CD14-positive monocyte (primary cell): Measurements from ENCODE around the gene SNHG17. TPM values are rescaled to one million over a fixed set of nuclear protein-coding genes. Genes with fewer than 3 reads are reported as not detected.

ENCODE experiments used
- DNase-seq, 3 donors: peaks; one replicate each; pipeline ENCODE4 v3.0.0-alpha.2; 2011 to 2022
- H2AFZ ChIP-seq: 2 replicates; pipeline ENCODE4 v1.6.0; 2012; ENCODE audit warnings: mild to moderate bottlenecking, low read depth, low read length, inconsistent platforms; ENCODE audit not compliant: insufficient read depth, poor library complexity, severe bottlenecking
- H3K27ac ChIP-seq, 2 donors: 1 replicate in 1 of 2; 2 replicates in 1 of 2; pipeline ENCODE4 v1.5.1; 2012 to 2013; ENCODE audit warnings: low read length in 2 of 2, control low read depth in 1 of 2, inconsistent platforms in 1 of 2, low read depth in 1 of 2, mild to moderate bottlenecking in 1 of 2
- H3K27me3 ChIP-seq, 2 donors: one replicate each; pipeline versions ENCODE4 v1.6.0 to v1.6.1; 2011 to 2013; ENCODE audit warnings: low read length in 2 of 2; ENCODE audit not compliant: control insufficient read depth in 2 of 2, insufficient read depth in 2 of 2
- H3K36me3 ChIP-seq, 2 donors: replicated peaks in 1 of 2; 1 replicate in 1 of 2; 2 replicates in 1 of 2; pipeline versions ENCODE4 v1.5.1 to v1.6.1; 2012 to 2013; ENCODE audit warnings: low read length in 2 of 2, control low read depth in 1 of 2, inconsistent platforms in 1 of 2, mild to moderate bottlenecking in 1 of 2; ENCODE audit not compliant: insufficient read depth in 2 of 2, control insufficient read depth in 1 of 2
- H3K4me1 ChIP-seq, 2 donors: 1 replicate in 1 of 2; 2 replicates in 1 of 2; pipeline versions ENCODE4 v1.5.1 to v1.6.1; 2012 to 2013; ENCODE audit warnings: low read length in 2 of 2, control low read depth in 1 of 2, inconsistent platforms in 1 of 2, mild to moderate bottlenecking in 1 of 2, moderate library complexity in 1 of 2; ENCODE audit not compliant: insufficient read depth in 2 of 2, control insufficient read depth in 1 of 2
- H3K4me2 ChIP-seq: replicated peaks from 2 replicates; pipeline ENCODE3; 2012; ENCODE audit warnings: low read length, moderate library complexity, mild to moderate bottlenecking; ENCODE audit not compliant: poor library complexity, severe bottlenecking; ENCODE audit errors: extremely low read depth
- H3K4me3 ChIP-seq, 3 experiments: fragments of 200-600 bp in 1 of 3; sonication (generic) in 1 of 3; replicated peaks in 1 of 3; 1 replicate in 2 of 3; 2 replicates in 1 of 3; pipeline ENCODE4 v1.5.1; 2011 to 2013; ENCODE audit warnings: low read length in 3 of 3, mild to moderate bottlenecking in 3 of 3, control low read depth in 2 of 3, low read depth in 2 of 3, inconsistent platforms in 1 of 3, moderate library complexity in 1 of 3
- H3K79me2 ChIP-seq: 2 replicates; pipeline ENCODE4 v1.6.0; 2012; ENCODE audit warnings: mild to moderate bottlenecking, control low read depth, inconsistent platforms, low read length, moderate library complexity; ENCODE audit not compliant: insufficient read depth
- H3K9ac ChIP-seq: 2 replicates; pipeline ENCODE4 v1.6.0; 2017; ENCODE audit warnings: low read length, mild to moderate bottlenecking; ENCODE audit not compliant: insufficient read depth, poor library complexity, severe bottlenecking
- H3K9me3 ChIP-seq, 2 donors: replicated peaks in 1 of 2; 1 replicate in 1 of 2; 2 replicates in 1 of 2; pipeline versions ENCODE4 v1.5.1 to v1.6.1; 2012 to 2013; ENCODE audit warnings: low read length in 2 of 2, control low read depth in 1 of 2; ENCODE audit not compliant: control insufficient read depth in 1 of 2, insufficient read depth in 1 of 2
- H4K20me1 ChIP-seq: 2 replicates; pipeline ENCODE4 v1.6.0; 2012; ENCODE audit warnings: mild to moderate bottlenecking, low read length, control low read depth, moderate library complexity; ENCODE audit not compliant: insufficient read depth
- H3K27ac Mint-ChIP-seq, 7 donors: one replicate each; pipeline ENCODE4 v1.8.0; 2020; ENCODE audit warnings: mild to moderate bottlenecking in 7 of 7, mixed read lengths in 7 of 7, moderate library complexity in 6 of 7, inconsistent platforms in 2 of 7
- H3K27me3 Mint-ChIP-seq, 3 donors: one replicate each; pipeline ENCODE4 v1.8.0; 2021 to 2022; ENCODE audit warnings: low read depth in 3 of 3, mild to moderate bottlenecking in 3 of 3, mixed read lengths in 3 of 3, moderate library complexity in 3 of 3, inconsistent platforms in 1 of 3
- H3K36me3 Mint-ChIP-seq, 2 donors: one replicate each; pipeline ENCODE4 v1.8.0; 2020; ENCODE audit warnings: mixed read lengths in 2 of 2, inconsistent platforms in 1 of 2, mild to moderate bottlenecking in 1 of 2
- H3K4me1 Mint-ChIP-seq: one replicate; pipeline ENCODE4 v1.8.0; 2020; ENCODE audit warnings: mild to moderate bottlenecking, mixed read lengths
- H3K4me3 Mint-ChIP-seq, 2 donors: one replicate each; pipeline ENCODE4 v1.8.0; 2020; ENCODE audit warnings: mild to moderate bottlenecking in 2 of 2, mixed read lengths in 2 of 2, moderate library complexity in 1 of 2
- H3K9me3 Mint-ChIP-seq, 7 donors: one replicate each; pipeline ENCODE4 v1.8.0; 2020 to 2022; ENCODE audit warnings: mixed read lengths in 7 of 7, mild to moderate bottlenecking in 6 of 7, moderate library complexity in 6 of 7, inconsistent platforms in 2 of 7
- CTCF ChIP-seq: fragments of 200-600 bp; IDR thresholded peaks from one replicate; pipeline ENCODE4 v1.8.0; 2022; ENCODE audit warnings: antibody characterized with exemption, mild to moderate bottlenecking
- WGBS: methylation state at CpG from one replicate; pipeline ENCODE4 v1.1.5; 2013; ENCODE audit warnings: missing lambda C conversion rate; ENCODE audit not compliant: insufficient coverage; 5-methylcytosine and 5-hydroxymethylcytosine counted together
- intact Hi-C, 2 donors: fragments of 100-400 bp; cut with micrococcal nuclease; formaldehyde crosslinking; loops; one replicate each; pipeline versions ENCODE4 v1.15.0 to v1.15.1; 2023
- polyA plus RNA-seq, 3 donors: library from polyadenylated mRNA; depleted of rRNA in 1 of 3; unstranded in 2 of 3; stranded (reverse) in 1 of 3; fragments of 300-500 nt in 2 of 3; fragments of >200 nt in 1 of 3; fragmentation: Illumina TruSeq in 2 of 3; gene quantifications; 1 replicate in 2 of 3; 2 replicates in 1 of 3; pipeline ENCODE4 v1.2.3, GENCODE V29; 2012 to 2021

SNHG17 gene
- polyA plus RNA-seq, 3 donors, result 10.1 to 32.4 (median 29.2) TPM

DNA sequence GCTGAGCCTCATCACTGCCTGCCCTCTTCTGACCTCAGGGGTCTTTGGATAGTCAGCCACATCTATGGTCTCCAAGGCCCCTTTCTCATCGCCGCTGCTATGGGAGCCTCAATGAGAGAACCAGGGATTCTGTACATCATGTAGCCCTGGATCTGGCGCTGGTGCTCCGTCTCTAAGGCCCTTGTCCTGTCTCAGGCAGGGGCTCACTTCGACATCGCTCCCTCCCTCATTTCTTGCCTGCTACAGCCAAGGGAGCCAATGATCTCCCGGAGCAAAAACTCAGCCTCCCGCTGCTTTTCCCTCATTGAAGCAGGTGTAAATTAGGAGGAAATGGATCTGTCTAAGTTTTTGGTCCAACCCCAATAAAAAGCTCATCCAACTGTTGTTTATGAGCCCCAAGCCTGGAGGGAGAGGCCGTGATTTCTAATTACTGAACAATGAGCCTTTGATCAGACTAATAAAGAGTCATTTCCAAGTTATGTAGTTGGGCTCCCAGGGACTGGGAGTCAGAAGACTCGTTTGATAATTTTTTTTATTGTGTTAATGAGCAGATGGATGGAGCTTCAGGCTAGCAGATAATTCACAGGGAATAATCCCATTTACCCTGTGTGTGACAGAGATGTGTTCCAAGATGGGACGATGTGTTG, 58.0 kb downstream of the SNHG17 start:
- no peaks in the 10 kb centered on the region for H3K79me2 ChIP-seq
- H3K9me3 ChIP-seq, result no peaks in the 10 kb centered on the region
- H3K27ac ChIP-seq, result no peak overlapping the region
- H3K27ac Mint-ChIP-seq, result no peak overlapping the region
- H3K9ac ChIP-seq, result no peak overlapping the region
- no peak overlapping the region for H2AFZ ChIP-seq
- WGBS, result 89% methylated on average over 6 of the region's 11 CpGs
- H3K4me3 ChIP-seq, result no peak overlapping the region
- H3K4me1 ChIP-seq, result no peaks in the 10 kb centered on the region
- no peak overlapping the region for H3K4me2 ChIP-seq
- intact Hi-C loops, result no loop called here
- no peak for TF ChIP-seq CTCF
- H4K20me1 ChIP-seq, result no peaks in the 10 kb centered on the region
- DNase-seq, result no peak
- H3K4me3 Mint-ChIP-seq, result no peak overlapping the region
- peaks cover 7 to 10% (median 8%) of the 10 kb centered on the region in 3 donors for H3K27me3 Mint-ChIP-seq
- H3K36me3 Mint-ChIP-seq, result no peaks in the 10 kb centered on the region
- H3K4me1 Mint-ChIP-seq, result no peaks in the 10 kb centered on the region
- peaks cover 0 to 3% (median 0%) of the 10 kb centered on the region in 7 donors for H3K9me3 Mint-ChIP-seq
- H3K36me3 ChIP-seq, result no peaks in the 10 kb centered on the region
- no peaks in the 10 kb centered on the region for H3K27me3 ChIP-seq

DNA sequence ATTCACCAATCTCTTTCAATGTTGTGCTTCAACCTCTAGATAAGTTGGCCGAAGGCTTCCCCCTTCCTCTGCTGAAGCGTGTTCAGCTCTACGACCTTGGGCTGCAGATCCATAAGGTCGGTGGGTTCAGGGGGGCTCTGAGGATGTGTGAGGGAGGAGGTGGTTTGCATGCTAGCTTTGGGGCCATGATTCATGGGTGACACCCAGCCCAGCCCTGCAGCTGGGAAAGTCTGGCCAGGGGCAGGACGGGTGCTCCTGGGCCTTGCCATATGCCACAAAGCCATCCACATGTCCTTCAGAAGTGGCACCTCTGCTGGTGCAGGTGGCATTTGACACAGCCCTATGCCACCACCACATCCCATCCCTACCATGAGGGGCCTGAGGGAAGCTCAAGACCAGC, 61.2 kb downstream of the SNHG17 start:
- Histone ChIP-seq H3K36me3 (no peaks in the 10 kb centered on the region), H3K4me3 (no peak overlapping the region), H3K4me2 (no peak overlapping the region), H3K4me1 (no peaks in the 10 kb centered on the region), H3K9me3 (no peaks in the 10 kb centered on the region), H3K9ac (no peak overlapping the region), H3K27ac (no peak overlapping the region), H3K79me2 (no peaks in the 10 kb centered on the region), H2AFZ (no peak overlapping the region), H4K20me1 (no peaks in the 10 kb centered on the region), H3K27me3 (no peaks in the 10 kb centered on the region)
- Mint-ChIP-seq H3K27me3 (peaks cover 5 to 18% (median 13%) of the 10 kb centered on the region in 3 donors), H3K4me1 (peaks cover 5% of the 10 kb centered on the region), H3K4me3 (no peak overlapping the region), H3K9me3 (peaks cover 0 to 6% (median 0%) of the 10 kb centered on the region in 7 donors), H3K27ac (no peak overlapping the region), H3K36me3 (no peaks in the 10 kb centered on the region)
- intact Hi-C loops, result no loop called here
- TF ChIP-seq CTCF, result no peak
- WGBS, result 83% methylated on average over 2 of the region's 5 CpGs
- DNase-seq, result no peak
